ENCODE data around the gene NUFIP2.

DNA sequence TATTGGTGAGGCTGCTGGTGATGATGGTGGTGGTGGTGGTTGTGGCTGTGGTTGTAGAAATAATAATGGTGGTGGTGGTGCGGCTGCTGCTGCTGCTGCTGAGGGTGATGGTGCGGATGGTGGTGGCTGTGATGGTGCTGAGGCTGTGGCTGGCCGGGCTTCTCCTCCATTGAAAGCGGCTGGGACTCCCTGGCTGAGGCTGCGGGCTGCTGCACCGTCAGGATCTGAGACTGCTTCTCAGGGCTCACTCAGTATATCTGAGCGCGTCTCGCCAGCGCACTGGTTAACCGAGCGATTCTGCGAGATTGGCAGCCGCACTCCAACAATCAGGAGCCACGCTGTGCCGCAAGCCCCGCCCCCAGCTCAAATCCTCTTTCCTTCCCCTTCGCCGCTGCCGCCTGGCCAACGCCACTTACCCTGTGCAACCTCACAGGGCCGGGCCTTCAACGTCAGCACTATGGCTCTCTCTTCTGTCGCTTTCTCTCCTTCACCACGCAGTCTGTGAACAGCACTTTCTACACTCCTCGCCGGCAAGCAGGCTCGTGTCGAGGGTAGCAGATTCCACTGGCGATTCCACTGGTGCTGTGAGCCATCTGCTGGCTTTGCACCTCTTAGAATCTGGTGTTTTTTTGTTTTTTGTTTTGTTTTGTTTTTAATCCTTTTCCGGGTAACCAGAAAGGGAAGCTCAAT is at the start of gene NUFIP2:
- TF ChIP-seq, protein P1, sequence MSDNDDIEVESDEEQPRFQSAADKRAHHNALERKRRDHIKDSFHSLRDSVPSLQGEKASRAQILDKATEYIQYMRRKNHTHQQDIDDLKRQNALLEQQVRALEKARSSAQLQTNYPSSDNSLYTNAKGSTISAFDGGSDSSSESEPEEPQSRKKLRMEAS (IDR thresholded peaks at IDR 0.05) = peak; percentile 71
- TF ChIP-seq RAD21 (IDR thresholded peaks at IDR 0.05; ENCODE audit: low read depth) = no peak
- TF ChIP-seq TEAD4 (IDR thresholded peaks at IDR 0.05) = no peak
- TF ChIP-seq YY1 (IDR thresholded peaks at IDR 0.05; ENCODE audit: low read depth) = peak; percentile 84
- TF ChIP-seq CEBPB (IDR thresholded peaks at IDR 0.05) = no peak
- TF ChIP-seq EP300 (IDR thresholded peaks at IDR 0.05; ENCODE audit: borderline replicate concordance) = peak; percentile 15; the same call in 1 of the 2 replicates
- TF ChIP-seq NFIC (IDR thresholded peaks at IDR 0.05) = no peak
- TF ChIP-seq EGR1 (IDR thresholded peaks at IDR 0.05) = no peak

All from Ishikawa (cell line).